Activated CD8-positive, alpha-beta memory T cell treated with anti-CD3 and anti-CD28 coated beads, Interleukin-2, amount 10 ng/mL, durations not matched to agents 7 days and 5 days (primary cell): ENCODE measurements around the gene EMD. TPM values are rescaled to one million over a fixed set of nuclear protein-coding genes. Genes with fewer than 3 reads are reported as not detected.
"Not testable (repeated sequence)": the region's sequence is repeated elsewhere in the genome, so short reads cannot be mapped to it uniquely, and the experiment has no call there.

ENCODE experiments used
- ATAC-seq: fragments of 150-1000 bp; cut with Tn5 transposase; one replicate; pipeline ENCODE4 v1.10.0; 2021; ENCODE audit warnings: moderate library complexity
- CTCF ChIA-PET: fragments of 350-600 bp; sonication (Branson Sonifier 250); formaldehyde crosslinking; loops from one replicate; lab custom pipeline; 2021; ENCODE audit warnings: antibody characterized with exemption; lab: Charles Lee
- DNase-seq: peaks from one replicate; pipeline ENCODE4 v3.0.0-alpha.2; 2020
- H3K27ac Mint-ChIP-seq: one replicate; pipeline ENCODE4 v1.8.0; 2021; ENCODE audit warnings: mild to moderate bottlenecking, mixed read lengths
- H3K27me3 Mint-ChIP-seq: one replicate; pipeline ENCODE4 v1.8.0; 2021; ENCODE audit warnings: mixed read lengths
- H3K36me3 Mint-ChIP-seq: one replicate; pipeline ENCODE4 v1.8.0; 2021; ENCODE audit warnings: mild to moderate bottlenecking, mixed read lengths
- H3K4me1 Mint-ChIP-seq: one replicate; pipeline ENCODE4 v1.8.0; 2021; ENCODE audit warnings: mixed read lengths
- H3K4me3 Mint-ChIP-seq: one replicate; pipeline ENCODE4 v1.8.0; 2021; ENCODE audit warnings: mild to moderate bottlenecking, moderate library complexity, mixed read lengths
- H3K9me3 Mint-ChIP-seq: one replicate; pipeline ENCODE4 v1.8.0; 2022; ENCODE audit warnings: low read depth, mixed read lengths
- total RNA-seq, 2 experiments: library from RNA; stranded (reverse); gene quantifications; one replicate each; pipeline ENCODE4 v1.2.3, GENCODE V29; 2021

EMD gene
- total RNA-seq, 2 experiments from 2014 or later = 64.6 to 70.2 TPM

- no peaks in the 10 kb centered on the region for H3K27me3 Mint-ChIP-seq
These were observed 1.7 kb downstream of the EMD start for GRCh38 chrX:154380787-154381186.

DNA sequence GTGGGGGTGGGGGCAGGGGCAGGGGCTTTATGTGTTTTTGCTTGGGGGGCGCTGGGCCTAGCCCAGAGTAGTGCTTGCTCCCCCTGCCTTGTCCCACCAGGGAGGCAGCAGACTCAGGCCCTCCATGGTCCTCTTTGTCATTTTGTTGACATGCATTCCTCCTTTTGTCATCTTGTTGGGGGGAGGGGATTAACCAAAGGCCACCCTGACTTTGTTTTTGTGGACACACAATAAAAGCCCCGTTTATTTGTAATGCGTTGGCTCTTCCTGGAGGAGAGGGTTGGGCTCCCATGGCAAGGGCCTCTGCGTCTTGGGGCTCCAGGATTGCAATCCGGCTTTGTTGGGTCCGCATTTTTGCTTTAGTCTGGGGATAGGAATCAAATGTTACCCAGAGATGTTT is 2.2 kb downstream of the EMD start:
- H3K36me3 Mint-ChIP-seq = peaks cover 9% of the 10 kb centered on the region
- H3K9me3 Mint-ChIP-seq = no peaks in the 10 kb centered on the region
- no peaks in the 10 kb centered on the region for H3K27me3 Mint-ChIP-seq
- DNase-seq = no peak
- no peak overlapping the region for H3K27ac Mint-ChIP-seq
- CTCF ChIA-PET = interaction anchor here (0.9 kb wide), 1 partner anchor 55 kb away, joined by 3 read pairs; no protein-coding TSS in a partner anchor
- peaks cover 24% of the 10 kb centered on the region for H3K4me1 Mint-ChIP-seq
- ATAC-seq = no peak
- H3K4me3 Mint-ChIP-seq = no peak overlapping the region

More at GRCh38 chrX:154380787-154381186, 1.7 kb downstream of the EMD start:
- ATAC-seq = no peak
- Mint-ChIP-seq H3K4me1 (peaks cover 25% of the 10 kb centered on the region), H3K9me3 (no peaks in the 10 kb centered on the region), H3K27ac (peak overlapping the region; percentile 85), H3K4me3 (peak overlapping the region; percentile 78), H3K36me3 (peaks cover 9% of the 10 kb centered on the region)
- no peak for DNase-seq
- CTCF ChIA-PET = no interaction called here

DNA sequence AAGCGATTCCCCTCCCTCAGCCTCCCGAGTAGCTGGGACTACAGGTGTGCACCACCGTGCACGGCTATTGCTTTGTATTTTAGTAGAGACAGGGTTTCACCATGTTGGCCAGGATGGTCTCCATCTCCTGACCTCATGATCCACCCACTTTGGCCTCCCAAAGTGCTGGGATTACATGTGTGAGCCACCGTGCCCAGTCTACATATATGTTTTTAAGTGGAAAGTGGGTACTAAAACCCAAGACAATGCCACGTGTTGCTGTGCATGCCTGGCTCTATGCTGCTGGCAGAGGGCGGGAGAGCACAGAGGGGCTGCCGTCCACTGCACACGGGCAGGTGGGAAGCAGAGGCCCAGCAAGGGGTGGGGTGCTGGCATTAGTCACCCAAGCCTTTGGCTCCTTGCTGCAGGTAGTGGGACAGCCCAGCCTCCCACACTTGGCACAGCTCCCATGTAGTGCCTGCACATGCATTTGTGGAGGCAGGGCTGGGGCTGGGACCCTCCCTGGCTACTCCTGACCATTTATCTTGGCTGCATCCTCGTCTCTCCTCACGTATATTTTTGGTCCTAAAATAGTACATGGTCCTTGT is 3.5 kb downstream of the EMD start:
- Mint-ChIP-seq H3K27me3 (no peaks in the 10 kb centered on the region), H3K36me3 (peaks cover 9% of the 10 kb centered on the region), H3K27ac (no peak overlapping the region), H3K4me1 (peaks cover 13% of the 10 kb centered on the region), H3K4me3 (no peak overlapping the region), H3K9me3 (no peaks in the 10 kb centered on the region)
- ATAC-seq (no peak), DNase-seq (no peak)
- CTCF ChIA-PET = no interaction called here

- Mint-ChIP-seq H3K4me1 (peaks cover 11% of the 10 kb centered on the region), H3K4me3 (no peak overlapping the region), H3K27me3 (no peaks in the 10 kb centered on the region), H3K9me3 (no peaks in the 10 kb centered on the region), H3K27ac (no peak overlapping the region), H3K36me3 (peaks cover 9% of the 10 kb centered on the region)
- ATAC-seq = no peak
- DNase-seq = peak; percentile 35
- CTCF ChIA-PET = interaction anchor here (1.3 kb wide), 1 partner anchor 10 kb away, joined by 4 read pairs; the partner anchor contains the start of gene FLNA
These were observed 4.5 kb downstream of the EMD start for GRCh38 chrX:154383359-154384283.

DNA sequence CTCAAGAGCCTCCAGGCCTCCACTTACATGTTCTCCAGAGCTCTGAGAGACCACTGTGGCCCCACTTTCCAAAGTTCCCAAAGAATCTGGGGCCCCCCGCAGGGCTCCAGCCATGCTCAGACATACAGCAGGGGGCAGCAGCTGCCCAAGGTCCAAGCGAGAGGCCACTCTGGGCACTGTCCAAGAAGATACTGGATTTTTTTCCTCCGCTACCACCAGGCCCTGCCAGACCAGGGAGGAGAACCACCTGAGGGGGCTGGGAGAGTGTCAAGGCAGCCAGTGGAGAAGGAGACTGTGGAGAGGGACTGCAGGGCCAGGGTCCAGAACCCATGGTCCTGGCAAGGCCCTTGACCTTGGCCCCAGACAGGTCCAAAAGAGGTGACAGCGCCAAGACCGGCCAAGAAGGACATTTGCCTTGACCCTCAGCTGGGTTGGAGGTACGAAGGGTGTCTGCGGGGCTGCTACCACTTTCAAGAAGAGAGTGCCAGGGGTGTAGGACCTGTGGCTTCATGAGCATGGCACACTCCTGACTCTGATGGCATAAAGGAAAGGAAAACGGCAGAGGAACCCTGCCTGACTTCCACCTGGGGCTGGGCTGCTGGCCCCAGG is 5.3 kb downstream of the EMD start:
- Mint-ChIP-seq H3K4me1 (peaks cover 11% of the 10 kb centered on the region), H3K36me3 (peaks cover 9% of the 10 kb centered on the region), H3K27me3 (no peaks in the 10 kb centered on the region), H3K27ac (no peak overlapping the region), H3K9me3 (no peaks in the 10 kb centered on the region), H3K4me3 (no peak overlapping the region)
- no peak for ATAC-seq
- no peak for DNase-seq
- CTCF ChIA-PET = interaction anchor here (1.3 kb wide), 1 partner anchor 10 kb away, joined by 4 read pairs; the partner anchor contains the start of gene FLNA

DNA sequence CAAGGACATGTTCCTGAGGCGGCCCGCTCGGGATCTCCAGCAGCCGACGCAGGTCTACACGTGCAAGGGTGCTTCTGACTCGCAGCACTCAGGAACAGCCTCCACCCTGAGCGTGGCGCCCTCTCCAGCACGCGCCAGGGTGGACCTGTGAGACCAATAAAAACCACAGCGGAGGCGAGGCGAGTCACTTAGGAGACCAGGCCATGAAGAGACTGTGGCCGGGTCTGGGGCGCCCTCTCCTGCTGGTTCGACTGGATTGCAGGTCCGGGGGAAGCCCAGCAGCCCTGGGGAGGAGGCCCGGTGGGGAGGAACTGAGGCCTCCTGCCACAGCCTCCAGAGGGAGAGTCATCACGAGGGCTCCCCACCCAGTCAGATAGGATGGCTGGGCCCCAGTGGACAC is 9.0 kb downstream of the EMD start:
- H3K9me3 Mint-ChIP-seq, H3K36me3 Mint-ChIP-seq, CTCF ChIA-PET: not testable (repeated sequence)

GRCh38 chrX:154388649-154389048 is 9.6 kb downstream of the EMD start:
- H3K9me3 Mint-ChIP-seq, DNase-seq, H3K4me3 Mint-ChIP-seq, H3K36me3 Mint-ChIP-seq, H3K27me3 Mint-ChIP-seq, CTCF ChIA-PET, H3K4me1 Mint-ChIP-seq, H3K27ac Mint-ChIP-seq: not testable (repeated sequence)
- ATAC-seq = peak; percentile 3

More for the DNA sequence above, 9.0 kb downstream of the EMD start:
- ATAC-seq = peak; percentile 35
- not testable (repeated sequence) for H3K27ac Mint-ChIP-seq, H3K4me3 Mint-ChIP-seq, H3K27me3 Mint-ChIP-seq, DNase-seq, H3K4me1 Mint-ChIP-seq

GRCh38 chrX:154389812-154390747 is 11.0 kb downstream of the EMD start:
- H3K4me1 Mint-ChIP-seq, H3K27me3 Mint-ChIP-seq, H3K27ac Mint-ChIP-seq, H3K9me3 Mint-ChIP-seq, CTCF ChIA-PET, H3K36me3 Mint-ChIP-seq, H3K4me3 Mint-ChIP-seq: not testable (repeated sequence)
- peak; percentile 80 for ATAC-seq
- peak; percentile 41 for DNase-seq

- not testable (repeated sequence) for H3K27ac Mint-ChIP-seq, H3K9me3 Mint-ChIP-seq, H3K4me3 Mint-ChIP-seq, ATAC-seq, H3K27me3 Mint-ChIP-seq, DNase-seq
- CTCF ChIA-PET = interaction anchor here (0.8 kb wide), 1 partner anchor 23 kb away, joined by 3 read pairs; no protein-coding TSS in a partner anchor
- Mint-ChIP-seq H3K4me1 (peaks cover 20% of the 10 kb centered on the region), H3K36me3 (peaks cover 32% of the 10 kb centered on the region)
These were observed 17.3 kb downstream of the EMD start for GRCh38 chrX:154396363-154396762.

- peak; percentile 77 for DNase-seq
- Mint-ChIP-seq H3K4me3 (peak overlapping the region; percentile 98), H3K4me1 (peaks cover 20% of the 10 kb centered on the region), H3K27me3 (no peaks in the 10 kb centered on the region), H3K27ac (peak overlapping the region; percentile 99), H3K36me3 (peaks cover 33% of the 10 kb centered on the region), H3K9me3 (no peaks in the 10 kb centered on the region)
- CTCF ChIA-PET = interaction anchor here (0.8 to 3.5 kb wide), 4 partner anchors 13 to 23 kb away, joined by 3 to 15 read pairs (median 4); partner anchors contain the start of gene DNASE1L1
- ATAC-seq = peak; percentile 58
These were observed 18.1 kb downstream of the EMD start for GRCh38 chrX:154396973-154397887.

GRCh38 chrX:154397888-154398667 is 19.0 kb downstream of the EMD start, which contains the start of gene RPL10:
Gene RPL10, plus strand, starts transcription at chrX:154398377. Its CDS starts 143 bp downstream, at chrX:154398520.
- Mint-ChIP-seq H3K9me3 (no peaks in the 10 kb centered on the region), H3K4me1 (peaks cover 20% of the 10 kb centered on the region), H3K27ac (peak within 1 kb of the TSS; percentile 99), H3K36me3 (peaks cover 33% of the 10 kb centered on the region), H3K27me3 (no peaks in the 10 kb centered on the region), H3K4me3 (peak within 1 kb of the TSS; percentile 98)
- ATAC-seq (peak; percentile 83), DNase-seq (peak; percentile 96)
- CTCF ChIA-PET = interaction anchor here (0.8 to 3.5 kb wide), 11 partner anchors 9 to 427 kb away, joined by 3 to 15 read pairs (median 4); partner anchors contain the start of genes DNASE1L1, FAM50A and IKBKG
